A549 treated with RU486 at 1 μM for 4 hours (cell line): ENCODE results near the gene NFYB. TPM values are rescaled to one million over a fixed set of nuclear protein-coding genes. Genes with fewer than 3 reads are reported as not detected.

Source experiments
- total RNA-seq: library from RNA; stranded (reverse); fragments of 200-300 nt; extraction: Qiagen RNA extraction; gene quantifications from 5 replicates; pipeline ENCODE4 v1.2.3, GENCODE V29; 2022; ENCODE audit warnings: low read depth

Gene NFYB
- 16.7 to 32.6 TPM (median 28.6 TPM) in 5 replicates for total RNA-seq

GRCh38 chr12:104137902-104138796 lies at the start of gene NFYB:
Gene NFYB (minus strand): TSS chr12:104138210. CDS start chr12:104135453, 2,757 bp downstream.

Other genes with a start within 250 kb of the NFYB start
- gene HSP90B1, start 207.8 kb downstream of the NFYB start, total RNA-seq: 514 to 721 TPM (median 621 TPM) in 5 replicates
- gene TDG, start 172.3 kb downstream of the NFYB start, total RNA-seq: 20.0 to 35.6 TPM (median 28.3 TPM) in 5 replicates
- gene GLT8D2, start 88.0 kb downstream of the NFYB start, total RNA-seq: 0.18 to 0.74 TPM (median 0.30 TPM) in 4 of 5 replicates, not detected in the other
- 2.8 to 4.9 TPM (median 4.6 TPM) in 5 replicates for gene HCFC2, start 73.7 kb downstream of the NFYB start, total RNA-seq
- gene TXNRD1, start 77.6 kb upstream of the NFYB start, total RNA-seq: 1,004 to 1,355 TPM (median 1,133 TPM) in 5 replicates
- 7.2 to 8.7 TPM (median 8.2 TPM) in 5 replicates for gene EID3, start 165.5 kb upstream of the NFYB start, total RNA-seq